ENCODE measurements around the gene SPTBN1.

- TF ChIP-seq NELFE (IDR thresholded peaks at IDR 0.05; ENCODE audit: insufficient read depth, insufficient read length) (no peak), SMARCC2 (IDR thresholded peaks at IDR 0.05; ENCODE audit: low read depth) (no peak)
Observed at GRCh38 chr2:54543733-54544396, 87.7 kb downstream of the SPTBN1 start.

Data from K562 (cell line).